ENCODE results near the gene VSIG10.
"Not testable (repeated sequence)": the region's sequence is repeated elsewhere in the genome, so short reads cannot be mapped to it uniquely, and the experiment has no call there.

The VSIG10 gene

GRCh38 chr12:118036672-118037411 lies 67.0 kb downstream of the VSIG10 start:
- Mint-ChIP-seq H3K4me1 (peaks cover 63% of the 10 kb centered on the region), H3K27ac (peak overlapping the region; percentile 96), H3K4me3 (no peak overlapping the region), H3K27me3 (no peaks in the 10 kb centered on the region), H3K36me3 (ENCODE audit: low read depth) (peaks cover 74% of the 10 kb centered on the region), H3K9me3 (no peaks in the 10 kb centered on the region)
- ATAC-seq (no peak), DNase-seq (no peak)

GRCh38 chr12:118035190-118036041 lies 68.4 kb downstream of the VSIG10 start:
- Mint-ChIP-seq H3K9me3 (no peaks in the 10 kb centered on the region), H3K36me3 (ENCODE audit: low read depth) (peaks cover 74% of the 10 kb centered on the region), H3K4me1 (peaks cover 61% of the 10 kb centered on the region), H3K27ac (peak overlapping the region; percentile 96), H3K4me3 (peak overlapping the region; percentile 40), H3K27me3 (no peaks in the 10 kb centered on the region)
- DNase-seq, result peak; percentile 17
- peak; percentile 88 for ATAC-seq

- Mint-ChIP-seq H3K27ac (peak overlapping the region; percentile 96), H3K36me3 (ENCODE audit: low read depth) (peaks cover 78% of the 10 kb centered on the region), H3K4me3 (peak overlapping the region; percentile 40), H3K27me3 (no peaks in the 10 kb centered on the region), H3K9me3 (no peaks in the 10 kb centered on the region), H3K4me1 (peaks cover 67% of the 10 kb centered on the region)
- peak; percentile 17 for ATAC-seq
- no peak for DNase-seq
Measured at GRCh38 chr12:118034429-118035189, 69.2 kb downstream of the VSIG10 start.

GRCh38 chr12:118033902-118034301 lies 69.9 kb downstream of the VSIG10 start:
- Mint-ChIP-seq H3K27me3 (no peaks in the 10 kb centered on the region), H3K4me1 (peaks cover 69% of the 10 kb centered on the region), H3K9me3 (no peaks in the 10 kb centered on the region), H3K27ac (peak overlapping the region; percentile 96), H3K36me3 (ENCODE audit: low read depth) (peaks cover 77% of the 10 kb centered on the region), H3K4me3 (no peak overlapping the region)
- ATAC-seq (no peak), DNase-seq (no peak)

- Mint-ChIP-seq H3K4me1 (peaks cover 67% of the 10 kb centered on the region), H3K4me3 (no peak overlapping the region), H3K27ac (peak overlapping the region; percentile 84), H3K36me3 (ENCODE audit: low read depth) (peaks cover 78% of the 10 kb centered on the region), H3K9me3 (no peaks in the 10 kb centered on the region), H3K27me3 (no peaks in the 10 kb centered on the region)
- no peak for DNase-seq
- no peak for ATAC-seq
Measured at GRCh38 chr12:118033323-118033722, 70.5 kb downstream of the VSIG10 start.

- Mint-ChIP-seq H3K36me3 (ENCODE audit: low read depth) (peaks cover 80% of the 10 kb centered on the region), H3K4me3 (no peak overlapping the region), H3K4me1 (peaks cover 59% of the 10 kb centered on the region), H3K27ac (peak overlapping the region; percentile 84), H3K27me3 (no peaks in the 10 kb centered on the region), H3K9me3 (no peaks in the 10 kb centered on the region)
- DNase-seq (no peak), ATAC-seq (no peak)
Measured at GRCh38 chr12:118032188-118032587, 71.6 kb downstream of the VSIG10 start.

- no peaks in the 10 kb centered on the region for H3K9me3 Mint-ChIP-seq
- no peak for ATAC-seq
Measured at GRCh38 chr12:118029166-118029565, 74.6 kb downstream of the VSIG10 start.

GRCh38 chr12:118025168-118025567 lies 78.6 kb downstream of the VSIG10 start:
- Mint-ChIP-seq H3K27ac (peak overlapping the region; percentile 22), H3K27me3 (no peaks in the 10 kb centered on the region), H3K4me1 (peaks cover 8% of the 10 kb centered on the region), H3K4me3 (no peak overlapping the region), H3K9me3 (no peaks in the 10 kb centered on the region), H3K36me3 (ENCODE audit: low read depth) (peaks cover 71% of the 10 kb centered on the region)
- ATAC-seq, result no peak
- no peak for DNase-seq

More at GRCh38 chr12:118029166-118029565, 74.6 kb downstream of the VSIG10 start:
- Mint-ChIP-seq H3K4me1 (peaks cover 33% of the 10 kb centered on the region), H3K36me3 (ENCODE audit: low read depth) (peaks cover 78% of the 10 kb centered on the region), H3K4me3 (no peak overlapping the region), H3K27ac (peak overlapping the region; percentile 71), H3K27me3 (no peaks in the 10 kb centered on the region)
- no peak for DNase-seq

- ATAC-seq (no peak), DNase-seq (no peak)
- Mint-ChIP-seq H3K36me3 (ENCODE audit: low read depth) (peaks cover 67% of the 10 kb centered on the region), H3K9me3 (no peaks in the 10 kb centered on the region), H3K4me3 (no peak overlapping the region), H3K4me1 (peaks cover 3% of the 10 kb centered on the region), H3K27ac (no peak overlapping the region), H3K27me3 (no peaks in the 10 kb centered on the region)
Measured at GRCh38 chr12:118023301-118023860, 80.4 kb downstream of the VSIG10 start.

- Mint-ChIP-seq H3K36me3 (ENCODE audit: low read depth) (peaks cover 67% of the 10 kb centered on the region), H3K4me3 (no peak overlapping the region), H3K4me1 (peaks cover 9% of the 10 kb centered on the region), H3K27ac (no peak overlapping the region), H3K27me3 (no peaks in the 10 kb centered on the region), H3K9me3 (no peaks in the 10 kb centered on the region)
- no peak for DNase-seq
- no peak for ATAC-seq
Measured at GRCh38 chr12:118022728-118023109, 81.1 kb downstream of the VSIG10 start.

- not testable (repeated sequence) for H3K4me3 Mint-ChIP-seq, H3K27me3 Mint-ChIP-seq, H3K9me3 Mint-ChIP-seq, DNase-seq, ATAC-seq
- Mint-ChIP-seq H3K27ac (peak overlapping the region; percentile 29), H3K36me3 (ENCODE audit: low read depth) (peaks cover 66% of the 10 kb centered on the region), H3K4me1 (peaks cover 14% of the 10 kb centered on the region)
Measured at GRCh38 chr12:118022097-118022727, 81.6 kb downstream of the VSIG10 start.

- H3K27ac Mint-ChIP-seq, result no peak overlapping the region
Measured at GRCh38 chr12:118020036-118020435, 83.8 kb downstream of the VSIG10 start.

GRCh38 chr12:118017926-118018325 lies 85.9 kb downstream of the VSIG10 start:
- no peak for ATAC-seq
- H3K4me1 Mint-ChIP-seq, result peaks cover 23% of the 10 kb centered on the region
- no peaks in the 10 kb centered on the region for H3K9me3 Mint-ChIP-seq
- no peak for DNase-seq
- H3K27me3 Mint-ChIP-seq, result no peaks in the 10 kb centered on the region
- peaks cover 36% of the 10 kb centered on the region for H3K36me3 Mint-ChIP-seq (ENCODE audit: low read depth)
- peak overlapping the region; percentile 96 for H3K4me3 Mint-ChIP-seq
- peak overlapping the region; percentile 92 for H3K27ac Mint-ChIP-seq

More at GRCh38 chr12:118020036-118020435, 83.8 kb downstream of the VSIG10 start:
- Mint-ChIP-seq H3K27me3 (no peaks in the 10 kb centered on the region), H3K36me3 (ENCODE audit: low read depth) (peaks cover 48% of the 10 kb centered on the region), H3K4me1 (peaks cover 23% of the 10 kb centered on the region), H3K9me3 (no peaks in the 10 kb centered on the region), H3K4me3 (no peak overlapping the region)
- no peak for DNase-seq
- ATAC-seq, result no peak
